Liver (tissue), 9 donors: ENCODE data around the gene TUBA4B. TPM values are rescaled to one million over a fixed set of nuclear protein-coding genes. Genes with fewer than 3 reads are reported as not detected.
A peak's percentile ranks its signal among the peaks of the same experiment; 100 is the strongest.

ENCODE experiments used
- DNase-seq: peaks from one replicate; pipeline ENCODE4 v3.0.0-alpha.2; 2017; ENCODE audit warnings: low spot score
- H3K27ac ChIP-seq, 2 donors: one replicate each; pipeline ENCODE4 v1.7.0; 2013; ENCODE audit warnings: inconsistent platforms in 2 of 2, low read length in 2 of 2, control low read depth in 1 of 2, low read depth in 1 of 2, mild to moderate bottlenecking in 1 of 2
- H3K27me3 ChIP-seq, 4 donors: one replicate each; pipeline versions ENCODE4 v1.6.1 to v1.7.0; 2013; ENCODE audit warnings: low read length in 3 of 4, inconsistent platforms in 1 of 4, mild to moderate bottlenecking in 1 of 4, moderate library complexity in 1 of 4; ENCODE audit not compliant: control insufficient read depth in 4 of 4, insufficient read depth in 4 of 4
- H3K36me3 ChIP-seq, 4 donors: one replicate each; pipeline versions ENCODE4 v1.6.1 to v1.7.0; 2013; ENCODE audit warnings: low read length in 3 of 4, mild to moderate bottlenecking in 3 of 4, low read depth in 1 of 4, moderate library complexity in 1 of 4; ENCODE audit not compliant: control insufficient read depth in 4 of 4, insufficient read depth in 3 of 4
- H3K4me1 ChIP-seq, 4 donors: one replicate each; pipeline versions ENCODE4 v1.6.1 to v1.7.0; 2013; ENCODE audit warnings: low read length in 3 of 4, mild to moderate bottlenecking in 3 of 4, moderate library complexity in 1 of 4; ENCODE audit not compliant: control insufficient read depth in 4 of 4, insufficient read depth in 4 of 4
- H3K4me3 ChIP-seq, 3 donors: one replicate each; pipeline versions ENCODE4 v1.6.1 to v1.7.0; 2013; ENCODE audit warnings: low read length in 3 of 3, control low read depth in 1 of 3, low read depth in 1 of 3, mild to moderate bottlenecking in 1 of 3
- H3K9ac ChIP-seq, 2 donors: one replicate each; pipeline ENCODE4 v1.7.0; 2013; ENCODE audit warnings: low read length in 2 of 2, mild to moderate bottlenecking in 2 of 2, moderate library complexity in 2 of 2, control low read depth in 1 of 2, low read depth in 1 of 2
- H3K9me3 ChIP-seq, 4 donors: one replicate each; pipeline versions ENCODE4 v1.6.1 to v1.7.0; 2013; ENCODE audit warnings: low read length in 3 of 4; ENCODE audit not compliant: control insufficient read depth in 4 of 4
- ATF3 ChIP-seq: IDR thresholded peaks from 2 replicates; pipeline ENCODE4 v1.6.1; 2016; ENCODE audit warnings: antibody characterized with exemption
- CTCF ChIP-seq: fragments of 150-350 bp; IDR thresholded peaks from 2 replicates; pipeline ENCODE4 v1.5.1; 2017; ENCODE audit warnings: improper control_type of control experiment, low read depth, low read length; ENCODE audit not compliant: missing input control
- EGR1 ChIP-seq, 2 donors: IDR thresholded peaks; 2 replicates each; pipeline ENCODE4 v1.6.1; 2016 to 2018; ENCODE audit warnings: antibody characterized with exemption in 2 of 2, low read depth in 2 of 2
- FOXA1 ChIP-seq: IDR thresholded peaks from 2 replicates; pipeline ENCODE4 v1.6.1; 2016; ENCODE audit warnings: antibody characterized with exemption
- GABPA ChIP-seq, 2 donors: IDR thresholded peaks in 1 of 2; conservative IDR thresholded peaks in 1 of 2; 2 replicates each; pipeline ENCODE4 v1.6.1; 2016; ENCODE audit warnings: antibody characterized with exemption in 2 of 2, mild to moderate bottlenecking in 1 of 2, moderate library complexity in 1 of 2
- HNF4G ChIP-seq: IDR thresholded peaks from 2 replicates; pipeline ENCODE4 v1.6.1; 2016; ENCODE audit warnings: antibody characterized with exemption
- JUND ChIP-seq, 2 donors: IDR thresholded peaks; 2 replicates each; pipeline ENCODE4 v1.6.1; 2016; ENCODE audit warnings: antibody characterized with exemption in 2 of 2
- MAX ChIP-seq: IDR thresholded peaks from 2 replicates; pipeline ENCODE4 v1.6.1; 2016; ENCODE audit warnings: antibody characterized with exemption
- NR2F2 ChIP-seq: IDR thresholded peaks from 2 replicates; pipeline ENCODE4 v1.6.1; 2016; ENCODE audit warnings: antibody characterized with exemption
- REST ChIP-seq: IDR thresholded peaks from 2 replicates; pipeline ENCODE4 v1.6.1; 2016; ENCODE audit warnings: antibody characterized with exemption, mild to moderate bottlenecking
- RXRA ChIP-seq, 2 donors: IDR thresholded peaks; 2 replicates each; pipeline ENCODE4 v1.6.1; 2017 to 2018; ENCODE audit warnings: antibody characterized with exemption in 2 of 2, mild to moderate bottlenecking in 1 of 2
- TAF1 ChIP-seq: conservative IDR thresholded peaks from 2 replicates; pipeline ENCODE4 v1.6.1; 2016; ENCODE audit warnings: antibody characterized with exemption, mild to moderate bottlenecking
- YY1 ChIP-seq: IDR thresholded peaks from 2 replicates; pipeline ENCODE4 v1.6.1; 2016; ENCODE audit warnings: antibody characterized with exemption, mild to moderate bottlenecking
- ZBTB33 ChIP-seq: IDR thresholded peaks from 2 replicates; pipeline ENCODE4 v1.6.1; 2016; ENCODE audit warnings: antibody characterized with exemption
- WGBS: extraction: QIAGEN DNeasy Blood & Tissue Kit; methylation state at CpG from one replicate; pipeline ENCODE4 v1.1.7; 2013; 5-methylcytosine and 5-hydroxymethylcytosine counted together
- polyA plus RNA-seq, 2 donors: library from polyadenylated mRNA; stranded (reverse) in 1 of 2; unstranded in 1 of 2; fragments of 200-250 nt in 1 of 2; fragments of >200 nt in 1 of 2; fragmentation: Nextera tagmentation in 1 of 2; extraction: Ambion mirVana in 1 of 2; gene quantifications; one replicate each; pipeline versions ENCODE4 v1.2.1 to v1.2.3, GENCODE V29; 2013 to 2015
- total RNA-seq, 2 donors: library from RNA; depleted of rRNA; stranded (reverse); fragments of >200 nt; gene quantifications; one replicate each; pipeline ENCODE4 v1.2.3, GENCODE V29; 2014
- donor health status: healthy.
- donor health status: healthy.
- donor health status: healthy.
- donor health status: healthy.
- donor health status: healthy.

TUBA4B gene
- total and polyA plus RNA-seq, 4 donors = 0.08 to 0.20 (median 0.19) TPM; not detected in 1

GRCh38 chr2:219213026-219213415 is 40.0 kb upstream of the TUBA4B start:
- no peak overlapping the region for H3K27ac ChIP-seq
- TF ChIP-seq CTCF (no peak), JUND (IDR thresholded peaks at IDR 0.05) (no peak), ATF3 (no peak), MAX (no peak), HNF4G (no peak)

GRCh38 chr2:219213486-219214071 is 39.5 kb upstream of the TUBA4B start:
- Histone ChIP-seq H3K9me3 (no peaks in the 10 kb centered on the region), H3K27ac (no peak overlapping the region), H3K27me3 (no peaks in the 10 kb centered on the region), H3K4me3 (no peak overlapping the region), H3K4me1 (peaks cover 0 to 17% (median 13%) of the 10 kb centered on the region in 4 donors), H3K36me3 (peaks cover 11 to 37% (median 15%) of the 10 kb centered on the region in 4 donors), H3K9ac (no peak overlapping the region)
- 96% methylated on average over 10 of the region's 10 CpGs for WGBS
- DNase-seq = peak; percentile 29
- TF ChIP-seq NR2F2 (no peak), YY1 (no peak), EGR1 (IDR thresholded peaks at IDR 0.05; ENCODE audit: low read depth in 2 of 2) (no peak), FOXA1 (no peak), JUND (IDR thresholded peaks at IDR 0.05) (no peak), ZBTB33 (no peak), TAF1 (no peak), MAX (no peak), HNF4G (no peak), ATF3 (no peak), GABPA (IDR thresholded peaks at IDR 0.05 in 1 of 2, conservative IDR thresholded peaks at IDR 0.05 in 1 of 2) (no peak), CTCF (no peak), RXRA (IDR thresholded peaks at IDR 0.05) (no peak), REST (no peak)

More at GRCh38 chr2:219213026-219213415, 40.0 kb upstream of the TUBA4B start:
- peak; percentile 32 for DNase-seq
- peaks cover 11 to 37% (median 15%) of the 10 kb centered on the region in 4 donors for H3K36me3 ChIP-seq
- no peak overlapping the region for H3K9ac ChIP-seq
- no peaks in the 10 kb centered on the region for H3K27me3 ChIP-seq
- H3K4me1 ChIP-seq = peaks cover 3 to 17% (median 16%) of the 10 kb centered on the region in 4 donors
- 89% methylated on average over 8 of the region's 8 CpGs for WGBS
- H3K9me3 ChIP-seq = no peaks in the 10 kb centered on the region
- H3K4me3 ChIP-seq = no peak overlapping the region
